ENCODE data around the gene ONECUT1.
"Not testable (repeated sequence)": the region's sequence is repeated elsewhere in the genome, so short reads cannot be mapped to it uniquely, and the experiment has no call there.

The ONECUT1 gene

DNA sequence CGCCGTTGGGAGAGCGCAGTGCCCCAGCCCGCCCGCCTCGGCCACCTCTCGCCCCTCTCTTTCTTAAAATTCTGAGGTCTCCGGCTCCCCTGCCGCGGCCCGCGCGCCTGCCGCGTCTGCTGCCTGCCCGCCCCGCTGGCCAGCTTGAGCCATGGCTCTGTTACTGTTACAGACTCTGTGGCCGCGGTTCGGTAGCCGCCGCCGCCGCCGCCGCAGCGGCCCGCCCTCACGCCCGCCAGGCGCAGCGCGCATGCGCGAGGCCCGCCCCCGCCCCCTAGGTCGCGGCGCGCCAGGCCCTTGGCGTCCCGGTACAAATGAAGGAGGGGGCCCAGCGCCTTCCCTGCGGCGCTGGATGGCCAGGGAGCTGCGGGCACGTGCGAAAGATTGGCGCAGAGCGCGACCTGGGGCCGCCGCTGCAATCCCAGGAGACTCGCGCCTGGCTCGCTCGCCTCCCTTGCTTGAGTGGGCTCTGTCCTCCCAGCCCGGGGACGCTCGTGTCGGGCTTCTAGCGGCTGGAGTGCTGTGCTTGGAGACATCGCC lies at the start of gene ONECUT1:
ONECUT1 (minus strand) TSS at position 168 of the 540 bp plus-strand sequence. CDS start 452 bp downstream, outside the sequence.
- DNase-seq = peak; percentile 62

DNA sequence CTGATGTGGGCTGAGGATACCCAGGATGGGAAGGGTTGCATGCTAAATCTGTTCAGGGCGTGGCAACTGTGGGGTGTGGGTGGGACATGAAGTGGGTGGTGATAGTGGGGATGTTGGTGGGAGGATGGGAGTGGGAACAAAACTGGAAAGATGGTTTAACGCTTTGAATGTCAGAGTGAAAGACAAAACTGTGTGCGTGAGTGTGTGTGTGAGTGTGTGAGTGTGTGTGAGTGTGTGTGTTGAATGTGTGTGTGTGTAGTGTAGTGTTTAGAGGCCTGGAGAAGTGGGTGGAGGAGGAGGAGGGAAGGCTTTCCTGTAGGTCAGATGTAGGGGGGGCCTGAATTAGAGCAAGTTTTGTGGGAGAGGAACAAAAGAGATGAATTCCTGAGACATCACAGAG lies 44.2 kb upstream of the ONECUT1 start:
- DNase-seq = no peak

DNA sequence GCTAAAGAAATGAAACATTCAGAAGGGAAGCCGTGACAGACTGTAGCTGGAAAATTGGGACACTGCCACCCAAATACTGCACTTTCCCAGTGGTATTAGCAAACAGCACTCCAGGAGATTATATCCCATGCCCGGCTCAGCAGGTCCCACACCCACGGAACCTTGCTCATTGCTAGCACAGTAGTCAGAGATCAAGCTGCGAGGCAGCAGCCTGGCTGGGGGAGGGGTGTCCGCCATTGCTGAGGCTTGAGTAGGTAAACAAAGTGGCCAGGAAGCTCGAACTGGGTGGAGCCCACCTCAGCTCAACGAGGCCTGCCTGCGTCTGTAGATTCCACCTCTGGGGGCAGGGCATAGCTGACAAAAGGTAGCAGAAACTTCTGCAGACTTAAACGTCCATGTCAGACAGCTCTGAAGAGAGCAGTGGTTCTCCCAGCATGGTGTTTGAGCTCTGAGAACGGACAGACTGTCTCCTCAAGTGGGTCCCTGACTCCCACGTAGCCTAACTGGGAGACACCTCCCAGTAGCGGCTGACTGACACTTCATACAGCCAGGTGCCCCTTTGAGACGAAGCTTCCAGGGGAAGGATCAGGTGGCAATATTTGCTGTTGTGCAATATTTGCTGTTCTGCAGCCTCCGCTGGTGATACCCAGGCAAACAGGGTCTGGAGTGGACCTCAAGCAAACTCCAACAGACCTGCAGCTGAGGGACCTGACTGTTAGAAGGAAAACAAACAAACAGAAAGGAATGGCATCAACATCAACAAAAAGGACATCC lies 34.2 kb upstream of the ONECUT1 start:
- not testable (repeated sequence) for DNase-seq

DNA sequence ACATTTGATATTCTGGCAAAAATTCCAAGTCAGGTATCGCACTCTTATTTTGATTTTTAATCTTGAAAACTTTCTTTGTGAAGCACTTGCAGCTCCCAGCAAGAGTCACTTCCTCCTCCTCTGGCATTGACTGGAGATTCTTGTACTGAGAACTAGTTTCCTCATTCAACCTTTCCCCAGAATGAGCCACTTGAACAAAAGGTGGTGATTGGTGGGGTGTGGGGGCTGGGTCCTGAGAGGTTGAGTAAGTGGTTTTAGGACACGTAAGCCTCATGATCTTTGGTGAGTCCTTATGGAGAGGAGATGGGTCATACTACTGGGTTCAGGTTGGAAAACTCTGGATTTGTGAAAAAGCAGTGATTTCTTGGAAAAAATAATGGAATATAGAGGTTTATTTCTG lies 32.3 kb upstream of the ONECUT1 start:
- no peak for DNase-seq

DNA sequence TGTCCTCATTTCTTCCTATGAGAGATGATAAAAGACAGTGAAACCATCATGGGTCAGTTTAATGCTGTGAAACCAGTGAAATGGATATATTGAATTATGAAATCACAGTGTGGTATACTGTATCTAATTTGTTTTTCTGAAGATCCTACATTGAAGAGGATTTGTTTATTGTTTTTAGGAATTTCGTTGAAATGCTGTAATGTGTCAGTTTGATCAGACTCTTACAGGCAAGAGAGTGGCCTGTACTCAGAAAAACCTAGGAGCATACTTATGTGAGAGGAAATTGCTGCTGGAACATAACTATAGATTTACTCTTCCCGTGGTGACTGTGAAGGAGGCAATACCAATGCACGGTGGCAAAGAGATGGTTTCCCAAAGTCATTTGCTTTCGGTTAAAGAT lies 29.1 kb upstream of the ONECUT1 start:
- DNase-seq = no peak

DNA sequence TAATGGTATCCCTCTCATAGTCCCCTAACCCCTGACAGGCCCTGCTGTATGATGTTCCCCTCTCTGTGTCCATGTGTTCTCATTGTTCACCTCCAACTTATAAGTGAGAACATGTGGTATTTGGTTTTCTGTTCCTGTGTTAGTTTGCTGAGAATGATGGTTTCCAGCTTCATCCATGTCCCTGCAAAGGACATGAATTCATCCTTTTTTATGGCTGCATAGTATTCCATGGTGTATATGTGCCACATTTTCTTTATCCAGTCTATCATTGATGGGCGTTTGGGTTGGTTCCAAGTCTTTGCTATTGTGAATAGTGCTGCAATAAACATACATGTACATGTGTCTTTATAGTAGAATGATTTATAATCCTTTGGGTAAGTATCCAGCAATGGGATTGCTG lies 25.8 kb upstream of the ONECUT1 start:
- not testable (repeated sequence) for DNase-seq

DNA sequence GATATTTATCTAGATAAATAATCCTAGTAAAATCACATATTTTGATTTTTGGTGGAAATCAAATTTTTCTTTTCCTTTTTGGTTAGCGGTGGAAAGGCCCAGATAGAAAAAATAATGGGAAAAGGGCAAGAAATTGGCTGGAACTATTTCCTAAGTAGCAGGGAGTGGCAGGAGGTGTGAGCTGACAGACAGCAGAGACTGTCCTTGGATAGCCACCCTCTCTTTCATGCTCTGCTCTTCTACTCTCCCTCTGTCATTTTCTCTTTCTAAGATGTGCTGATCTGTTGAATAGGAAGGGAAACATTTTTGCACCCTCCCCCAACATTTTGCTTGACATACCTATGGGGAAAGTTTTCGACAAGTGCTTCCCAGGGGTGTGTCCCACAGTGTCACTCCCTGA lies 18.9 kb upstream of the ONECUT1 start:
- no peak for DNase-seq

DNA sequence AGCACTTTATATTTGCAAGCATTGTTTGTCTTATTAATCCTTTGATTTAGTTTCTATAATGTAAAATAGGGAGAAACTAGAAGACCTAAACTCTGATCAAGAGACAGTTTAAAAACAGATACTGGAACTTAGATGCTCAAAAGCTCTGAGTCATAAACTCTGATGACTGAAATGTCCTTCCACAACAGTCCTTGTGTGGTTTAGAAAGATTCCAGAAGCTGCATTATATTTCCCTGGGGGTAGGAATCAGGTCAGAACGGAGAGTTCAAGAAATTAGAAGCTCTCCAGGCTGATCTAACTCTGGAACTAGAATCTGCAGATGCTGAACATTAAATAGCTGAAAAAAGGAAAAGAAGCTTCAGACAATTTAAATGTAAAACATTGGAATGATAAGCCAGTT lies 18.3 kb upstream of the ONECUT1 start:
- no peak for DNase-seq

DNA sequence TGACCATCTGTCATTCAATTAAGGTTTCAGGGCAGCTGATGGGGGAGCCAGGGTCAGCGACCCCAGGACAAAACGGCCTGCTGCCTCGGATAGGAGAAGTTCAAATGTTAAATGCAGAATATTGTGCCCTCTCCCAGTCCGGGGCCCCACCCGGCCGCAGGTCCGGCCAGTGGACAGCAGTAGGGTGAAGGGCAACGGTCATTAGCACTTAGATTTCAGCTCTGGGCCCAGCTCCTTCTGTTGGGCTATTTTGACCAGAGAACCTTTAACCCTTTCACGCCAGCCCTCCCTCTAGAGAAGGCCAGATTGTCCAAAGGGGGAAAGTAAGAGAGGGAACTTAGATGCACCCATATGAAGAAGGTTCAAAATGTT lies 16.1 kb upstream of the ONECUT1 start:
- DNase-seq = no peak

DNA sequence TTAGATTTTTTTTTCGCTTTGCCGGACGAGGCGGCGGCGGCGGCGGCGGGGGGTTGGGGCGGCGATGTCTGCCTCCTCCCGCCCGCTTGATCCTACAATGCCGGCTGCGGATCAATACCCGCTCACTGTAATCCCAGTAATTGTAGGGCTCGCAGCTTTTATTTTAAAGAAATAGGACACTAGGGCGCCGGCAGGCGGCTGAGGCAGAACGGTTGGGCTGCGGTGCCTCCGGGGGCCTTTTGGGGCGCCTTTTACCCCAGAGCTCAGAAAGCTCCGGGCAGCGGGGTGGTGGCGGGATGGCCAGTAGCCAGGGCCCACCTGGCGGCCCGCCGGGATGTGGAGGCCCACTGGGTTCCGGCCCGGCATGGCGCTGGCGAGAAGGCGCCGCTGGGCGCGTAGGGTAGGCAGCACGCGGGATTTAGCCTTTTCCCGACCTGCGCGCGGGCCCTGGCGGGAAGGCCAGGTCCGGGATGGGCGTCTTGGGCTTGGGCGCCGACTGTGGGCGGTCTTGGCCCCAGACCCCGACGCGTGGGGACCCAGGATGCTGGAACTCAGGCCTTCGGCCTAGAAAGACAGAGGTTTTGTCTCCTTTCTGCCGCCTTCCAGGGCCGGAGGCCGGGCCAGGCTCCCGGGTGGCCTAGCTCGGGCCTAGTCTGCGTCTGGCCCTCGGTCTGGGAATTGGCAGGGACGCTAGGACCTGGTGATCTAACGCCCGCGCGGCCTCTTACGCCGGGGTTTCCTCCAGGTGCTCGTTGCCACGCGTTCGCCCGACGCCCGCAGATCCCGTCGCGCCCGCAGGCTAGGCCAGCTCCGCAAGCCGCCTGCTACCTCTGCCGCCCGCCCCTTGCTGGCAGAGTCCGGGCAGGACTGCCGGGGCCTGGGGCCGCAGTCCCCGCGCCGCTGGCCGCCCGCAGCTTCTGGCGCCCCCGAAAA lies 15.5 kb upstream of the ONECUT1 start:
- peak; percentile 55 for DNase-seq

DNA sequence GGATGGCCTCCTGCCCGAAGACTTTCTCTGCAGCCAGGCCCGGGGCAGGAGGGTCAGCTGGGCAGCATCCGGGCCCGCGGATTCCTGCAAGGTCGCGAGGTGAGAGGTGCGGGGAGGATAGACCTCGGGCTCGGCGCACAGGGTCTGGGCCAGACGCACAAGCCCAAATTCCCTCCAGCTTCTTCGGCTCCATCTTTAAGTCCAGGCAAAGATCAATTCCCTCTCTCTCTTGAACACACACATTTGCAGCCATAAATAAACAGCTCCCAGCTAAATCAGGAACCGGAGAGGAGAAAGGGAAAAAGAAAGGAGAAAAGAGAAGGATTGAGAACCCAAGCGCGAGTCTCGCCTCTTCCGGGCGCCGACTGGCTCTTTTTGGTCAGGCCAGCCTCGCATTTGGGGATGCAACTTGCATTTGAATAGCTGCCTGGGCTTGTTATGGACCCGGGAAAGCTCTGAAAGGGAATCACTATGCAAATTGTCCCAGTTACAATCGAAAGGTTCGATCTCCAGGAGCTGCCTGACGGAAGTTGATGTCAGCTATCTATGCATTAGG lies 14.5 kb upstream of the ONECUT1 start:
- DNase-seq = no peak

DNA sequence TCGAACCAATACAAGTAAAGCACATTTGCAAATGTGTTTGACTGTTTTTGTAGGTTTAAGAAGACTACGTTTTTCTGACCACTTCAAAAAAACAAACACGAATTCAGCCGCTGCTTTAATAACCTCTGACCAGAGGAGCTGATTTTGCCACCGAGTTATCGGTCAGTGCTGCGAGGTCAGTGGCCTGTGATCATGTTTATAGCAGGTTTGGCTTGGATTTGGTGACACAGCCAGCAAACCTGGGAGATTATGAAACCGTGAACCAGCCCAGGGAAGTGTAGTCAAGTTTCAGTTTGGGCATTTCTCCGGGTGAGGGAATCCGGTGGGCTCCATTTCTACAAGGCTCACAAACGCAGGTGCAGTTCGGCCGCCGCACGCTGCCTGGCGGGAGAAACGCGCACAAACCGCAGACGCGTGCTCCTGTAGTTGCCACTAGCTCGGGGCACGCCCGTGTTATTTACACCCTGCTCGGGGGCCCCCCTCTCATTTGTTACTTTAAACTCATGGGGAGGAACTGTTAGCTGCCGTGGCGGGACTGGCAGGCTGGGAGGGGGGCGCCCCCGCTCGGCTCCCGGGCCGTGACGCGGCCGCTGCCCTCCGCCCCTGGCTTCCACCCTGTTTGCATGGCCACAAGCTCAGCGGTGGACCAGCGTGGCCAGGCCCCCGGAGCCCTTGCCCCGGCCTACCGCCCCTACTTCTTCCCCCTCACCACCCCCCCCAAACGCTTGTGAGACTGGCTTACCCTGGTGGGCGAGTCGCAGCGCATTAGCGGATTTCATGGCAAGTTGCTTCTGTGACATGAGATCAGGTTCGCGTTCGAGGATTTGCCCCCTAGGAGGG lies 13.6 kb upstream of the ONECUT1 start:
- DNase-seq = no peak

DNA sequence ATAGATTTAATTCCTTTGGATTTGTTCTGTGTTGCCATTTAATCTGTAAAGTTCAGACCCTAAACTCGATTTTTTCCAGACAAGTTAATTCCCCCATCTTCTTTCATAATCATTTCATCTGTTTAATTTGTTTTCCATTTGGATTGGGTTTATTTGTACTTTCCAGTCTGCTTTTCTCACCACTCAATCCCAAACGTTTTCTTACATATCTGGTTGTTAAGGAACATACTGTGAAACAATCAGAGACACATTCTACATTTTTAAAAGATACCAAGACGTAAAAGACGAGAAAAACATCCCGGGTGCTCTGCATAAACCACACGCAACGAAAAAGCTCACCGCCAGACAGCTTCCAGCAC lies 13.0 kb upstream of the ONECUT1 start:
- no peak for DNase-seq

DNA sequence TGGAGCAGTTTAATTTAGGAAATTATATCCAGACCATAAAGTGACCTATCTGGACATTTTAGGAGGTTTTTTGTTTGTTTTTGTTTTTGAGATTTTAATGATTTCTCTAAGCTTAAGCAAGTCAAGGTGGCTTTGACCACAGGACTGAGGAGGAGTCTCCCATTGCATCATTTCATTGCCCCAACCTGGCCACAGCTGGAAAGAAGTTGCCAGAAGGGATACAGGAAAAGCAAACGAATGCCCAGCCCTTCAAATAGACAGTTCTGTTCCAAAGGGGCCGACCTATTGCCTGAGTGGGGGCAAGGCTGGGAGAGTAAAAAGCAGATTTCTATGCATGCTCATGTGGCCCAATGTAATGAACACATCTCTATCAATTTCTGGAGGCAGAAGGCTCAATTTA lies 12.0 kb upstream of the ONECUT1 start:
- no peak for DNase-seq

DNA sequence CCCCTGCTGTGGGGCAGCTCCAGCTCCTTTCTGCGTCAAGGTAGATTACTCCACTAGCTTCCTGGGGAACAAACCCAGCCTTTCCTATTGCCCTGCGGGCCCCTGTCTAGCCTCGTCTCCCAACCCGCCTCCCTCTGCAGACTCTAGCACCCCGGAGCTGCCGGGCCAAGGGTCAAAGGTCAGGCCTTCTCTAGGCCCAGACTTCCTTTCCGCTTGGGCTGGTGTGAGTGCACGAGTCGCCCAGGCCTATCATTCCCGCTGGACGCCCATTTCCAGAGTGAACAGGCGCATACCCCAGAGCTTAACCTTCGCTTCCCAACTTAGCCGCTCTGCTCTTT lies 11.6 kb upstream of the ONECUT1 start:
- no peak for DNase-seq

DNA sequence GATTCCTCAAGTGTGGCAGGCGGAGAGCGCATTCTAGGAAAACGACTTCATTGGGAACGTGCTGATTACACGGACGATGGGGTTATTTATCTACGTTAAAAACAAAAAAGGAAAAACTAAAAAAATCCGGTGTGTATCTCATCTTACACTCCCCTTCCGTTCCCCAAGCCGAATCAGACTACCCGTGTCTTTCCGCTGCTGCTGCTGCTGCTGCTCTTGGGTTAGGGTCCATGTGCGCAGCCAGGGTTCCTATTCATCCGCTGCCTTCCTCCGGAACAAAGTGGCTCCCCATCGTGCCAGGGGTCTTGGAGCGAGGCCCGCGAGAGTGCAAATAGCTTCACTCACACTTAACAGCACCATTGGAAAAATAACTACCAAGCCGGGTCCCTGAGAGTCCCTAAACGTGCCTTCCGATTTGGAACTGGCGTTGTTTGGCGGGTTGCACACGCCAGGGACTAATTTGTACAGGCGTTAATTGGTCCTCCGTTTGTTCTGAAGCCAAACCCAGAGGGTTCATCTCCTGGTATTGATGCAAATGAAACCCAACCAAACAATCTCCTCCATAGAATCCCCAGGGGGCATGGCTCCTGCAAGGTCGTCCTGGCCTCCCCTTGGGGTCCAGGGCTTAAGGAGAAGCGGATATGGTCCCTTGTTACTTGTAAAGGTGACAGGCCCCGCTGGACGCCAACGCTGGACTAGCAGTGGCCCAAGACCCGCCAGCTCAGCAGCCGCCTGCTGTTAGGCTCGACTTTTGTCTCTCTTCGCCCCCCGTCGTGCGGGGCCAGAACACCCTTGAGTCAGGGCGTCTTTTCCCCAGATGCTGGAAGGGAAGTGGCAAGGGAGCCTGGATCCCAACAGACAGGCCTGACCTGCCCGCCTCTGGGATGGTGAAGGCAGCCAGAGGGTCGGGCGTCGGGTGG lies 11.0 kb upstream of the ONECUT1 start:
- no peak for DNase-seq

DNA sequence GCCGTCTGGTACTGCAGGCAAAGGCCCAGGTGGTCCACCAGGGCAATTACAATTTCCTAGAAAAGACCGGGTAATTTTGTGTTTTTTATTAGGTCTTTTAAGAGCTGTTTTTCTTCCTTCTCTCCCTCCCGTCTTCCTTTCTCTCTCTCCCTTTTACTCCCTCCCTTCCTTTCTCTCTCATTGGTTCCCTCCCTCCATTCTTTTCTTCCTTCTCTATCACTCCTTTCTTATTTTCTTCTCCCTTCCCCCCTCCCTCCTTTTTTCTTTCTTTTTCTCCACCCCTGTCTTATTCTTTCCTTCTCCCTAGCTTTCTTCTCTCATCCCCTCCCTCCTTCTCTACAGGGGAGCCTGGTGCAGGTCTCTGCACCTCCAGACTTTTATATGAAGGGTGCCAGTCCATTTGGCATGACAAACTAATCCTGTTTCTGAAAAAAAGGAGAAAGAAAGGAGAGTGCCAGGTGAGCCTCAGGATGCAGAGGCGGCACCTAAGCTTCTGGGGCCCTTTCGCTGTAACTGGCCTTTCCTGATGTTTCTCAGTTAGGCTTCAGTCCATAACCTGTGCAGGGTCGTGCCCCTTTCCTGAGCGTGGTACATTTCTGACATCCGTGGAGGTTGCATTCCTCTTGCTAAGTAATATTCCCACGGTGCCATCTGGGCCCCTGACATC lies 9.1 kb upstream of the ONECUT1 start:
- DNase-seq = no peak

DNA sequence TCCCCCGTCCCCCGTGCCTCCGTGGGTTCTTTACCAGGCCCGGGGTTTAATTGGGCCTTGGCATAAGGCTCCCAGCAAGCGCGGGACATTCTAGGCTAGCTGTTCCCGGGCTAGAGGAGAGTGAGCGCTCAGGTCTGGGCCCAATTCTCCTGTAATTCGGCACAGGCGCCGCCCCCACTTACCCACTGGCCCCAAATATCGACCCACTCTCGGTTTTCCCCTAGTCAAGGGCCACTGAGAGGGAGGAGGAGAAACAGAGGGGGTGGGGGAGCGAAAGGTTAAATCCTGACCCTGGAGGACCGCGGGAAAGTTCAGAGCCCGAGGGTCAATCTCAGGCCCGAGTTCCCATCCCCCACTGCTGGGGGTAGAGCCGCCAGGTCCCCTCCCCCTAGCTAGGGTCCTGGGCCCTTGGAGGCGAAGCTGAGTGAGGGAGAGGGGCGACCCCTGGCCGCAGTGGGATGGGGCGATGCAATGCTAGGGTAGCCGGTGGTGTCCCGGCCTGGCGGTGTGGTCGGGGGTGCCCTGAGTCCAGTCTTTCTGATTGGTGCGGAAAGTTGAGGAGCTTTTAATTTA lies 8.5 kb upstream of the ONECUT1 start:
- DNase-seq = no peak

DNA sequence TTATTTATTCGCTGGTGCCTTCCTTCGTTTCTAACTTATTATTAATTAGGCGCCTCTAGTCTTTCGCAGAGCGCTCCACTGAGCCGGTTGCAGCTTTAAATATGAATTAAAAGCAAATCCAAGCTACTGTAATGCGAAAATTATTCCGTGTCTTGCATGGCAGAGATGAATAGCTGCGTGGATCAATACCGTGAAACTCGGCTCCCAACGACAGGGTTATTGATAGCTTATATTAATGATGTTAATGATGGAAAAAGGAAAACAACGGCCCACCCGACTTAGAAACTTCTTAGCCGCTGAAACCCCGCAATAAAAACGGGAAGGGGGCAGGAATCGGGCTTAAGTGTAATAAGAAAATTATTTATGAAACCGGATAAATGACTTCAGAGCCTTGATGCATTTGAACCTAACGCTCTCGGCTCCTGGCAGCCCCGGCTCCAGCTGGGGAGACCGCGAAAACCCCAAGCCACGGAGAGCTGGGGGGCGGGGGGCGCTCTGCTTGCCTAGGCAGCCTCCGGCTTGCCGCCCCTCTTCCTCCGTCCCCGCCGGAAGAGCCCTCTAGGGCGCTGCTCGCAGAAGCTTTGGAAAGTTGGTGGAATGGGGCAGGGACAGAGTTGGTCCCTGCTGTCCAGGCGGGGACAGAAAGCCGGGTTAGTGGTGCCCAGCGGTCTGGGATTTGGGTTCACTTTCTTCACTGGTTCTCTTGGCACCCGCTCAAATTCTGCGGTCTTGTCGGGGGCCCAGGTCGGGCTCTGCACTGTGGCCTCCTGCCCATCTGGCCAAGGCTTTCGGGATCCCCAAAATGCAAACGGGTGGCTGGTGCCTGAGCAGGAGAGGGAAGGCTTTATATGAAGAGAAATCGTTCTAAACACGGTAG lies 7.7 kb upstream of the ONECUT1 start:
- no peak for DNase-seq
